GM23248 (cell line): ENCODE data around the gene OR52L1. TPM values are rescaled to one million over a fixed set of nuclear protein-coding genes. Genes with fewer than 3 reads are reported as not detected.

ENCODE experiments used
- DNase-seq: peaks from one replicate; pipeline ENCODE4 v3.0.0-alpha.2; 2015
- H2AFZ ChIP-seq: fragments of 200-600 bp; sonication (generic); 2 replicates; pipeline ENCODE4 v1.6.1; 2016; ENCODE audit warnings: antibody characterized with exemption
- H3F3A ChIP-seq: fragments of 200-600 bp; sonication (generic); 2 replicates; pipeline ENCODE4 v1.6.1; 2016; ENCODE audit warnings: mild to moderate bottlenecking, antibody characterized with exemption, mixed run types; ENCODE audit not compliant: insufficient read depth
- H3K27ac ChIP-seq: fragments of 200-600 bp; sonication (generic); 2 replicates; pipeline ENCODE4 v1.5.1; 2016; ENCODE audit warnings: mild to moderate bottlenecking
- H3K27me3 ChIP-seq: fragments of 200-600 bp; sonication (generic); replicated peaks from 2 replicates; pipeline ENCODE4 v1.6.1; 2016; ENCODE audit warnings: mild to moderate bottlenecking; ENCODE audit not compliant: insufficient read depth
- H3K36me3 ChIP-seq: fragments of 200-600 bp; sonication (generic); 2 replicates; pipeline ENCODE4 v1.6.1; 2016; ENCODE audit warnings: low read depth, mild to moderate bottlenecking
- H3K4me1 ChIP-seq: fragments of 200-600 bp; sonication (generic); 2 replicates; pipeline ENCODE4 v1.6.1; 2016; ENCODE audit warnings: mild to moderate bottlenecking; ENCODE audit not compliant: insufficient read depth
- H3K4me2 ChIP-seq: fragments of 200-600 bp; sonication (generic); one replicate; pipeline ENCODE4 v1.6.1; 2016; ENCODE audit warnings: mild to moderate bottlenecking; ENCODE audit not compliant: unreplicated experiment
- H3K4me3 ChIP-seq: fragments of 200-600 bp; sonication (generic); 2 replicates; pipeline ENCODE4 v1.5.1; 2016; ENCODE audit warnings: mild to moderate bottlenecking
- H3K79me2 ChIP-seq: fragments of 200-600 bp; sonication (generic); 2 replicates; pipeline ENCODE4 v1.6.1; 2016; ENCODE audit warnings: mild to moderate bottlenecking; ENCODE audit not compliant: insufficient read depth
- H3K9ac ChIP-seq: fragments of 200-600 bp; sonication (generic); 2 replicates; pipeline ENCODE4 v1.6.1; 2016; ENCODE audit warnings: mild to moderate bottlenecking
- H3K9me2 ChIP-seq: fragments of 200-600 bp; sonication (generic); 2 replicates; pipeline ENCODE4 v1.6.1; 2016; ENCODE audit warnings: mixed run types, mild to moderate bottlenecking, moderate library complexity; ENCODE audit not compliant: insufficient read depth
- H3K9me3 ChIP-seq: fragments of 200-600 bp; sonication (generic); one replicate; pipeline ENCODE4 v1.6.1; 2017; ENCODE audit warnings: low read depth
- H4K20me1 ChIP-seq: fragments of 200-600 bp; sonication (generic); 2 replicates; pipeline ENCODE4 v1.6.0; 2016; ENCODE audit not compliant: insufficient read depth
- EZH2 ChIP-seq: fragments of 200-600 bp; sonication (generic); IDR thresholded peaks from 2 replicates; pipeline ENCODE4 v1.6.1; 2018; ENCODE audit warnings: antibody characterized with exemption, mild to moderate bottlenecking; ENCODE audit not compliant: insufficient read depth, poor library complexity, severe bottlenecking
- EZH2phosphoT487 ChIP-seq: fragments of 200-600 bp; sonication (generic); IDR thresholded peaks from 2 replicates; pipeline ENCODE4 v1.6.1; 2018; ENCODE audit warnings: antibody characterized with exemption, moderate library complexity, mild to moderate bottlenecking, low read depth; ENCODE audit not compliant: insufficient read depth
- WGBS, 2 experiments: methylation state at CpG; one replicate each; pipeline ENCODE4 v1.1.6; 2015 to 2017; ENCODE audit warnings: low lambda C conversion rate in 2 of 2, low coverage in 1 of 2; ENCODE audit errors: missing lambda C conversion rate in 2 of 2; 5-methylcytosine and 5-hydroxymethylcytosine counted together
- in situ Hi-C: fragments of 300-500 bp; cut with MboI; formaldehyde crosslinking; loops from 2 replicates; pipeline ENCODE4 v1.15.0; 2020
- polyA plus RNA-seq: library from polyadenylated mRNA; unstranded; fragments of >200 nt; fragmentation: Nextera tagmentation; extraction: Ambion mirVana; gene quantifications from 2 replicates; pipeline ENCODE4 v1.2.1, GENCODE V29; 2016
- total RNA-seq: library from RNA; depleted of rRNA; stranded (reverse); fragments of >200 nt; shearing (Covaris generic); gene quantifications from 2 replicates; pipeline ENCODE4 v1.2.3, GENCODE V29; 2014

OR52L1 gene
- total and polyA plus RNA-seq, 2 experiments from 2014 or later = not detected

- 34 to 44% methylated on average over 7 of the region's 7 CpGs for WGBS, 2 experiments
- no peak overlapping the region for H3K4me2 ChIP-seq
- in situ Hi-C loops = no loop called here
Measured at GRCh38 chr11:6002202-6002699, 15.5 kb upstream of the OR52L1 start.

GRCh38 chr11:5994791-5995190 lies 8.0 kb upstream of the OR52L1 start:
- Histone ChIP-seq H3K4me3 (no peak overlapping the region), H3K36me3 (no peaks in the 10 kb centered on the region), H3K27me3 (0 out of 2 replicates have a peak, but pooled peaks cover 8% of the 10 kb centered on the region), H3K27ac (no peak overlapping the region), H3K79me2 (no peaks in the 10 kb centered on the region), H2AFZ (no peak overlapping the region), H3K4me2 (no peak overlapping the region), H3F3A (no peaks in the 10 kb centered on the region), H4K20me1 (no peaks in the 10 kb centered on the region), H3K9me2 (no peaks in the 10 kb centered on the region), H3K9me3 (no peaks in the 10 kb centered on the region), H3K9ac (no peak overlapping the region), H3K4me1 (peaks cover 6% of the 10 kb centered on the region; the same call in 1 of the 2 replicates)
- no peak for TF ChIP-seq EZH2
- no peak for TF ChIP-seq EZH2phosphoT487
- WGBS, 2 experiments = 49 to 51% methylated on average over 13 to 14 of the region's 14 CpGs
- in situ Hi-C loops = no loop called here
- DNase-seq = no peak

More at GRCh38 chr11:6002202-6002699, 15.5 kb upstream of the OR52L1 start:
- H3K27ac ChIP-seq = no peak overlapping the region
- no peaks in the 10 kb centered on the region for H3K36me3 ChIP-seq
- no peaks in the 10 kb centered on the region for H3F3A ChIP-seq
- no peaks in the 10 kb centered on the region for H3K79me2 ChIP-seq
- H3K27me3 ChIP-seq = no peaks in the 10 kb centered on the region
- no peaks in the 10 kb centered on the region for H3K4me1 ChIP-seq
- H4K20me1 ChIP-seq = no peaks in the 10 kb centered on the region
- H2AFZ ChIP-seq = no peak overlapping the region
- DNase-seq = no peak
- no peaks in the 10 kb centered on the region for H3K9me3 ChIP-seq
- no peak overlapping the region for H3K4me3 ChIP-seq
- no peak for TF ChIP-seq EZH2phosphoT487
- no peaks in the 10 kb centered on the region for H3K9me2 ChIP-seq
- H3K9ac ChIP-seq = no peak overlapping the region

GRCh38 chr11:5992604-5993251 lies 5.9 kb upstream of the OR52L1 start:
- Histone ChIP-seq H3K27me3 (0 out of 2 replicates have a peak, but pooled peaks cover 8% of the 10 kb centered on the region), H3K9ac (no peak overlapping the region), H3F3A (no peaks in the 10 kb centered on the region), H3K79me2 (no peaks in the 10 kb centered on the region), H3K4me2 (no peak overlapping the region), H3K4me1 (peaks cover 6% of the 10 kb centered on the region; the same call in 1 of the 2 replicates), H3K9me3 (no peaks in the 10 kb centered on the region), H2AFZ (no peak overlapping the region), H3K27ac (no peak overlapping the region), H3K4me3 (no peak overlapping the region), H4K20me1 (no peaks in the 10 kb centered on the region), H3K9me2 (no peaks in the 10 kb centered on the region), H3K36me3 (no peaks in the 10 kb centered on the region)
- WGBS, 2 experiments = 16 to 19% methylated on average over 3 of the region's 3 CpGs
- in situ Hi-C loops = no loop called here
- peak; percentile 58 for DNase-seq
- TF ChIP-seq EZH2 = no peak
- no peak for TF ChIP-seq EZH2phosphoT487

DNA sequence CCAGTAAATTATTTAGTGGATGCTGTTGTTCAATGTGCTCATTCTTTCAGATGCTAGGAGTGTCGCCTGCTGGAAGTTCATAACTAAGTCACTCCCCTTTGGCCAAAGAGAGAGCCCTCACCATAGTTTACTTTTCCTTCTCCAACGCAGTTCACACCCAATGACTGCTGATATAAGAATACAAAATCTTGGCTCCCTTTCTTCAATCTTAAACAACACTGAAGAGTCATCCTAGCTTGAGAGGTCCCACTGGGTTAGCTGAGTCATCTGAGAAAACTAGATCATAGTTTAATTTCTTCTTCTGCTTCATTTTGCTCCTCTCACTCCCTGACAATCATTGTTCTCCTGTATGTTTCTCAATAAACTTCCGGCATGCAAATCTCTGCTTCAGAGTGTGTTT lies 5.4 kb upstream of the OR52L1 start:
- Histone ChIP-seq H4K20me1 (no peaks in the 10 kb centered on the region), H3K27ac (no peak overlapping the region), H3K4me3 (no peak overlapping the region), H3K4me1 (peaks cover 6% of the 10 kb centered on the region; the same call in 1 of the 2 replicates), H3K36me3 (no peaks in the 10 kb centered on the region), H3K9me2 (no peaks in the 10 kb centered on the region), H3K9ac (no peak overlapping the region), H3K4me2 (no peak overlapping the region), H3K27me3 (0 out of 2 replicates have a peak, but pooled peaks cover 8% of the 10 kb centered on the region), H3K9me3 (no peaks in the 10 kb centered on the region), H3F3A (no peaks in the 10 kb centered on the region), H3K79me2 (no peaks in the 10 kb centered on the region), H2AFZ (no peak overlapping the region)
- WGBS, 2 experiments = 13 to 16% methylated on average over 3 of the region's 3 CpGs
- no peak for TF ChIP-seq EZH2phosphoT487
- no peak for TF ChIP-seq EZH2
- in situ Hi-C loops = no loop called here
- DNase-seq = peak; percentile 68
